HEK293 (cell line): ENCODE measurements around the gene THSD4.

Experiments used
- RBAK ChIP-seq: fragments of 450-650 bp; formaldehyde crosslinking; IDR thresholded peaks from 2 replicates; pipeline ENCODE4 v1.5.1; 2016; ENCODE audit warnings: missing biosample characterization, missing genetic modification characterization
- ZNF121 ChIP-seq: fragments of 450-650 bp; formaldehyde crosslinking; IDR thresholded peaks from 2 replicates; pipeline ENCODE4 v1.5.1; 2016; ENCODE audit warnings: missing biosample characterization, missing genetic modification characterization
- ZNF157 ChIP-seq: fragments of 450-650 bp; formaldehyde crosslinking; IDR thresholded peaks from 2 replicates; pipeline ENCODE4 v1.5.1; 2016; ENCODE audit warnings: missing biosample characterization, missing genetic modification characterization
- ZNF274 ChIP-seq, 2 experiments: fragments of 200-500 bp in 1 of 2; fragments of 450-650 bp in 1 of 2; sonication (Bioruptor generic) in 1 of 2; formaldehyde crosslinking in 1 of 2; IDR thresholded peaks; 2 replicates each; pipeline versions ENCODE4 v1.5.1 to v1.6.1; 2014 to 2016; ENCODE audit warnings: borderline replicate concordance in 1 of 2, inconsistent platforms in 1 of 2, low read length in 1 of 2, missing biosample characterization in 1 of 2, missing genetic modification characterization in 1 of 2

DNA sequence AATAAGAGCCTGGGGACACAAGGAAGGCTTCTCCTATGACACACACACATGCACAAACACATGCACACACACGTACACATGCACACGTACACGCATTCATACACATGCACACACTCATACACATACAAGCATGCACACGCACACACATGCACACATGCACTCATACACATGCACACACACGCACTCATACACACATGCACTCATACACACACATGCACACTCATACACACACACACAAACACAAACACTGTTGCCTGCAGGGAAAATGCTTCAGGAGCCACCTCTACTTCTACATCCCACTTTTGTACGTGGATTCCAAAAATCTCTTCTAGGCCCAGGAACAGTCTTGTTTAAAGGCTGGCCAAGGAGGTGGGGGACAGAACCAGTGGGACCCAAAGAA is 674.3 kb downstream of the THSD4 start:
- TF ChIP-seq ZNF121 (tag by site-specific recombination): no peak
- TF ChIP-seq ZNF274 (IDR thresholded peaks at IDR 0.05; ENCODE audit: low read length): no peak
- TF ChIP-seq ZNF274 (tag by site-specific recombination; IDR thresholded peaks at IDR 0.05; ENCODE audit: borderline replicate concordance): no peak
- no peak for TF ChIP-seq RBAK
- TF ChIP-seq ZNF157: no peak
